OCI-LY1 (cell line): Measurements from ENCODE around the gene SSR2.

ENCODE experiments used
- H2AFZ ChIP-seq: fragments of 200-600 bp; sonication (generic), shearing (Covaris generic); 2 replicates; pipeline ENCODE4 v1.6.0; 2014; ENCODE audit warnings: antibody characterized with exemption, mild to moderate bottlenecking, low read length
- H3F3A ChIP-seq: fragments of 200-600 bp; sonication (generic), shearing (Covaris generic); 2 replicates; pipeline ENCODE4 v1.6.0; 2014; ENCODE audit warnings: mild to moderate bottlenecking, antibody characterized with exemption, low read length, moderate library complexity; ENCODE audit not compliant: insufficient read depth
- H3K27ac ChIP-seq: fragments of 200-600 bp; sonication (generic); 2 replicates; pipeline ENCODE4 v1.5.1; 2014; ENCODE audit warnings: low read length, mixed run types, mild to moderate bottlenecking, low read depth; ENCODE audit not compliant: poor library complexity, severe bottlenecking
- H3K27me3 ChIP-seq: fragments of 200-600 bp; sonication (generic); 2 replicates; pipeline ENCODE4 v1.6.0; 2014; ENCODE audit warnings: antibody characterized with exemption, mild to moderate bottlenecking, low read length, moderate library complexity; ENCODE audit not compliant: insufficient read depth
- H3K36me3 ChIP-seq: fragments of 200-600 bp; sonication (generic); 2 replicates; pipeline ENCODE4 v1.6.1; 2014; ENCODE audit warnings: mild to moderate bottlenecking, antibody characterized with exemption, low read length, moderate library complexity, mixed read lengths; ENCODE audit not compliant: insufficient read depth
- H3K4me1 ChIP-seq: fragments of 200-600 bp; sonication (generic); 2 replicates; pipeline ENCODE4 v1.5.1; 2014; ENCODE audit warnings: mild to moderate bottlenecking, low read length, moderate library complexity; ENCODE audit not compliant: insufficient read depth, severe bottlenecking
- H3K4me2 ChIP-seq: fragments of 200-600 bp; sonication (generic), shearing (Covaris generic); 2 replicates; pipeline ENCODE4 v1.6.1; 2014; ENCODE audit warnings: low read length
- H3K4me3 ChIP-seq: fragments of 200-600 bp; sonication (generic); 2 replicates; pipeline ENCODE4 v1.5.1; 2014; ENCODE audit warnings: low read length, low read depth, mild to moderate bottlenecking, mixed read lengths; ENCODE audit not compliant: poor library complexity, severe bottlenecking
- H3K79me2 ChIP-seq: fragments of 200-600 bp; shearing (Covaris generic); 2 replicates; pipeline ENCODE4 v1.6.1; 2016; ENCODE audit warnings: mixed run types, low read length, mixed read lengths; ENCODE audit not compliant: insufficient read depth
- H3K9ac ChIP-seq: fragments of 200-600 bp; sonication (generic), shearing (Covaris generic); 2 replicates; pipeline ENCODE4 v1.6.1; 2014; ENCODE audit warnings: mild to moderate bottlenecking, low read length, mixed read lengths
- H3K9me2 ChIP-seq: fragments of 200-600 bp; sonication (generic), shearing (Covaris generic); 2 replicates; pipeline ENCODE4 v1.6.1; 2014; ENCODE audit warnings: low read depth, mild to moderate bottlenecking, low read length, mixed read lengths
- H3K9me3 ChIP-seq: fragments of 200-600 bp; shearing (Covaris generic); 2 replicates; pipeline ENCODE4 v1.6.1; 2014; ENCODE audit warnings: low read length, mixed read lengths
- H4K20me1 ChIP-seq: fragments of 200-600 bp; sonication (generic), shearing (Covaris generic); 2 replicates; pipeline ENCODE4 v1.6.0; 2016; ENCODE audit warnings: mild to moderate bottlenecking, low read length; ENCODE audit not compliant: insufficient read depth
- EZH2 ChIP-seq: fragments of 200-600 bp; sonication (generic), shearing (Covaris generic); IDR thresholded peaks from 2 replicates; pipeline ENCODE4 v1.8.0; 2017; ENCODE audit warnings: borderline replicate concordance, mixed run types, mild to moderate bottlenecking, antibody characterized with exemption, low read length, moderate library complexity, mixed read lengths
- TF ChIP-seq, protein P1 (sequence below): fragments of 200-600 bp; sonication (generic), shearing (Covaris generic); IDR thresholded peaks from 2 replicates; pipeline ENCODE4 v1.5.1; 2017; ENCODE audit warnings: mild to moderate bottlenecking, antibody characterized with exemption, low read length, moderate library complexity, mixed read lengths

The SSR2 gene

DNA sequence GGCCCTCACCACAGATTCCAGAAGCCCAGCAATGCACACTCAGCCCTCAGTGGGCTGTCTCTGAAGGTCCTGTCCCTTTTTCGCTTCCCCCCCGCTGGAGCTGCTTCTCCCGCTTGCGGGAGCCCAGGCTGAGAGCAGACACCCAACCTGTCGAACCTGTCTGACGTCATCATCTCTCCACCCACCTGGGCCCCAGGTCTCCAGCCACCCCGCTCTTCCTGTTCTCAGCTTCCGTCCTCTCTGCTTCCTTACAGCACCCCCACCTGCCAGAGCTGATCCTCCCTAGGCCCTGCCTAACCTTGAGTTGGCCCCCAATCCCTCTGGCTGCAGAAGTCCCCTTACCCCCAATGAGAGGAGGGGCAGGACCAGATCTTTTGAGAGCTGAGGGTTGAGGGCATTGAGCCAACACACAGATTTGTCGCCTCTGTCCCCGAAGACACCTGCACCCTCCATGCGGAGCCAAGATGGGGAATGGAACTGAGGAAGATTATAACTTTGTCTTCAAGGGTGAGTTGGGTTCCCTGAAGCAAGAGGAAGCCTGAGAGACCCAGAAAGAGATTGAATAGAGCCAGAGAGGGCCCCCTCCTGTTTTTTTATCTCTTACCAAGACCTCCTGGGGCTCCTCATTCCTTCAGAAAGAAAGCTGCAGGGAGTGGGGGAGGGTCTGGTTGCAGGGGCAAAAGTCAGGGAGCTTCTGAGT lies 40.3 kb upstream of the SSR2 start, which contains the start of gene RAB25:
Gene RAB25, plus strand, starts transcription at position 224 of the 700 bp plus-strand sequence. Its CDS starts 241 bp downstream, at position 465.
- TF ChIP-seq EZH2: no peak
- TF ChIP-seq, protein P1, sequence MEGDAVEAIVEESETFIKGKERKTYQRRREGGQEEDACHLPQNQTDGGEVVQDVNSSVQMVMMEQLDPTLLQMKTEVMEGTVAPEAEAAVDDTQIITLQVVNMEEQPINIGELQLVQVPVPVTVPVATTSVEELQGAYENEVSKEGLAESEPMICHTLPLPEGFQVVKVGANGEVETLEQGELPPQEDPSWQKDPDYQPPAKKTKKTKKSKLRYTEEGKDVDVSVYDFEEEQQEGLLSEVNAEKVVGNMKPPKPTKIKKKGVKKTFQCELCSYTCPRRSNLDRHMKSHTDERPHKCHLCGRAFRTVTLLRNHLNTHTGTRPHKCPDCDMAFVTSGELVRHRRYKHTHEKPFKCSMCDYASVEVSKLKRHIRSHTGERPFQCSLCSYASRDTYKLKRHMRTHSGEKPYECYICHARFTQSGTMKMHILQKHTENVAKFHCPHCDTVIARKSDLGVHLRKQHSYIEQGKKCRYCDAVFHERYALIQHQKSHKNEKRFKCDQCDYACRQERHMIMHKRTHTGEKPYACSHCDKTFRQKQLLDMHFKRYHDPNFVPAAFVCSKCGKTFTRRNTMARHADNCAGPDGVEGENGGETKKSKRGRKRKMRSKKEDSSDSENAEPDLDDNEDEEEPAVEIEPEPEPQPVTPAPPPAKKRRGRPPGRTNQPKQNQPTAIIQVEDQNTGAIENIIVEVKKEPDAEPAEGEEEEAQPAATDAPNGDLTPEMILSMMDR: no peak
- Histone ChIP-seq H3K4me3 (peak within 1 kb of the TSS; percentile 61), H3K9me2 (no peaks in the 10 kb centered on the region)

DNA sequence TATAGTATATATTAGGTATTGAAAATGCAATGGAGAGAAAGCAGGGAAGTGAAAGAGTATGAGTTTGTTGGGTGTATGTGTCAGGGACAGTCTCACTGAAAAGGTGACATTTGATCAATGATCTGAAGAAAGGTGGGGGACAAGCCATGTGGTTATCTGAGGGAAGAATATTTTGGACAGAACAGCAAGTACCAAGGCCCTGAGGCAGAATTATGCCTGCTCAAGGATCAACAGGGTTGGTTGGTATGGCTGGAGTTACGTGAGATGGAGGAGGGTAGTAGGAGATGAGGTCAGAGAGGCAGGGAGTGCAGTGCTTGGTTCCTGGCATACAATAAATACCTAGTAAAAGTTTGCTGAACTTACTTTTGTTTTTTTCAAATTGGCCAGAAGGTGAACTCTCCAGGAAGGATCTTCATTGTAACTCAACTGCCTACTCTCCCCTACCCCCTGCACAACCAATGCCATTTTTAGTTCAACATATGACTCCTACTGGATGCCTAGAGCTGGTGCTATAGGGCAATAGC lies 35.6 kb upstream of the SSR2 start:
- no peak overlapping the region for H2AFZ ChIP-seq
- peaks cover 25% of the 10 kb centered on the region for H3K4me1 ChIP-seq
- H3K4me2 ChIP-seq: no peak overlapping the region
- no peaks in the 10 kb centered on the region for H3K9me3 ChIP-seq
- no peaks in the 10 kb centered on the region for H3F3A ChIP-seq
- no peaks in the 10 kb centered on the region for H3K27me3 ChIP-seq
- no peaks in the 10 kb centered on the region for H3K9me2 ChIP-seq
- no peak overlapping the region for H3K27ac ChIP-seq
- TF ChIP-seq, protein P1: no peak
- TF ChIP-seq EZH2: no peak
- no peaks in the 10 kb centered on the region for H3K79me2 ChIP-seq
- H3K9ac ChIP-seq: no peak overlapping the region
- no peaks in the 10 kb centered on the region for H4K20me1 ChIP-seq
- peaks cover 7% of the 10 kb centered on the region; the same call in 1 of the 2 replicates for H3K36me3 ChIP-seq
- no peak overlapping the region for H3K4me3 ChIP-seq

More for the DNA sequence above, 40.3 kb upstream of the SSR2 start, which contains the start of gene RAB25:
- no peaks in the 10 kb centered on the region for H3F3A ChIP-seq
- peaks cover 13% of the 10 kb centered on the region for H3K4me1 ChIP-seq
- H3K9ac ChIP-seq: peak within 1 kb of the TSS; percentile 56
- H3K4me2 ChIP-seq: peak within 1 kb of the TSS; percentile 70
- no peaks in the 10 kb centered on the region for H3K9me3 ChIP-seq
- no peaks in the 10 kb centered on the region for H4K20me1 ChIP-seq
- H2AFZ ChIP-seq: no peak within 1 kb of the TSS
- H3K27me3 ChIP-seq: no peaks in the 10 kb centered on the region
- no peak within 1 kb of the TSS for H3K27ac ChIP-seq
- 0 out of 2 replicates have a peak, but pooled peaks cover 6% of the 10 kb centered on the region for H3K36me3 ChIP-seq
- H3K79me2 ChIP-seq: no peaks in the 10 kb centered on the region

DNA sequence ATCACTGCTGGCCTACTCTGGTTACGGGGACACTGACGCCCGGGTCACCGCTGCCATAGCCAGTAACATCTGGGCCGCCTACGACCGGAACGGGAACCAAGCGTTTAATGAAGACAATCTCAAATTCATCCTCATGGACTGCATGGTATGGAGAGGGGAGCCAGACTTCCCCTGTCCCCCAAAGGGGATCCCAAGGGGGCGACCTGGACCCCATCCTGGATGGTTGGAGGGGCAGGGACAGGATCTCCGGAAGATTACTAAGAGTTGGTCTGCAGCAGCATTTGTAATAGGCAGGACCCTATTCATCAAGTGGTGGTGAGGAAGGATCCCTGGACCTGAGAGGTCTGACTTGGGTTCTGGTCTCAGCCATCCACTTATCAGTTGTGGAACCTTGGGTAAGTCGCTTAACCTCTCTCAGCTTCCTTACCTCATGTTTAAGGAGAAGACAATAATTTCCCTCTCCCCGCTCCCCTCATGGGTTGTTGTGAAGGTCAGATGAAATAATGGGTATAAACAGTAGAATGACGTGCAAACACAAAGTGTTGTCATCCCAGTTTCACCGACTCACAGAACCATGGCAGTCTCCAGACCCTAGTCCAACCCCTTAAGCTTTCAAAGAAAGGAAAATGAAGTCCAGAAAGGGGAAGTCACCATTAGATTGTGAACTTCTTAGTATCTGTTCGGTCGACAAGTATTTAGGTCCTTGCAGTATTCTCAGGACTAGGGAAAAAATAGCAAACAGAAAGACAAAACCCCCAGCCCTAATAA lies 34.7 kb upstream of the SSR2 start:
- peak overlapping the region; percentile 23 for H3K27ac ChIP-seq
- no peaks in the 10 kb centered on the region for H3F3A ChIP-seq
- H3K36me3 ChIP-seq: peaks cover 9% of the 10 kb centered on the region; the same call in 1 of the 2 replicates
- peak overlapping the region; percentile 73 for H3K4me3 ChIP-seq
- no peak overlapping the region for H2AFZ ChIP-seq
- peak overlapping the region; percentile 77 for H3K4me2 ChIP-seq
- H4K20me1 ChIP-seq: no peaks in the 10 kb centered on the region
- peak overlapping the region; percentile 76 for H3K9ac ChIP-seq
- peaks cover 16% of the 10 kb centered on the region for H3K4me1 ChIP-seq
- no peaks in the 10 kb centered on the region for H3K27me3 ChIP-seq
- TF ChIP-seq, protein P1: no peak
- TF ChIP-seq EZH2: no peak
- no peaks in the 10 kb centered on the region for H3K9me2 ChIP-seq
- H3K9me3 ChIP-seq: no peaks in the 10 kb centered on the region
- H3K79me2 ChIP-seq: no peaks in the 10 kb centered on the region
